ENCODE data around the gene B4GALNT1.
"Not testable (repeated sequence)": the region's sequence is repeated elsewhere in the genome, so short reads cannot be mapped to it uniquely, and the experiment has no call there.

Gene B4GALNT1

DNA sequence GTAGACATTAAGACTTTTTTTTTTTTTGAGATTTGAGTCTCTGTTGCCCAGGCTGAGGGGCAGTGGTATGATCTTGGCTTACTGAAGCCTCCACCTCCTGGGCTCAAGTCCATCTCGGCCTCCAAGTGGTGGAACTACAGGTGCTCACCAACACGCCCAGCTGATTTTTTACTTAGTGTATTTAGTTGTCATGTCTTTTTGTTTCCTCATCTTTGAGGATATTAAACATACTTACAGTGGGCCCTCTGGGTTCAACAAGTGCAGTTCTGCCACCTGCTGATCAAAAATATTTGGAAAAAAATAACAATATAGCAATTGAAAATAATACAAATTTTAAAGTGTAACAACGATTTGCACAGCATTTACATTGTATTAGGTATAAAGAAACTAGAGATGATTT, 4.4 kb upstream of the B4GALNT1 start:
- no peak for DNase-seq (ENCODE audit: low read depth)

DNA sequence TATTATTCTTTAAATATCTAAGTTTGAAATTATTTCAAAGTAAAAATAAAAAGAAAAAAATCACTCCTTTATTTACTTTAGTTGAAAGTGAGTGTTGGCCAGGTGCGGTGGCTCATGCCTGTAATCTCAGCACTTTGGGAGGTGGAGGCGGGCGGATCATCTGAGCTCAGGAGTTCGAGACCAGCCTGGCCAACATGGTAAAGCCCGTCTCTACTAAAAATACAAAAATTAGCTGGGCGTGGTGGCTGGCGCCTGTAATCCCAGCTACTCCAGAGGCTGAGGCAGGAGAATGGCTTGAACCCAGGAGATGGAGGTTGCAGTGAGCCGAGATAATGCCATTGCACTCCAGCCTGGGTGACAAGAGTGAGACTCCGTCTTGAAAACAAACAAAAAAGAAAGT, 3.7 kb upstream of the B4GALNT1 start:
- not testable (repeated sequence) for DNase-seq (ENCODE audit: low read depth)

DNA sequence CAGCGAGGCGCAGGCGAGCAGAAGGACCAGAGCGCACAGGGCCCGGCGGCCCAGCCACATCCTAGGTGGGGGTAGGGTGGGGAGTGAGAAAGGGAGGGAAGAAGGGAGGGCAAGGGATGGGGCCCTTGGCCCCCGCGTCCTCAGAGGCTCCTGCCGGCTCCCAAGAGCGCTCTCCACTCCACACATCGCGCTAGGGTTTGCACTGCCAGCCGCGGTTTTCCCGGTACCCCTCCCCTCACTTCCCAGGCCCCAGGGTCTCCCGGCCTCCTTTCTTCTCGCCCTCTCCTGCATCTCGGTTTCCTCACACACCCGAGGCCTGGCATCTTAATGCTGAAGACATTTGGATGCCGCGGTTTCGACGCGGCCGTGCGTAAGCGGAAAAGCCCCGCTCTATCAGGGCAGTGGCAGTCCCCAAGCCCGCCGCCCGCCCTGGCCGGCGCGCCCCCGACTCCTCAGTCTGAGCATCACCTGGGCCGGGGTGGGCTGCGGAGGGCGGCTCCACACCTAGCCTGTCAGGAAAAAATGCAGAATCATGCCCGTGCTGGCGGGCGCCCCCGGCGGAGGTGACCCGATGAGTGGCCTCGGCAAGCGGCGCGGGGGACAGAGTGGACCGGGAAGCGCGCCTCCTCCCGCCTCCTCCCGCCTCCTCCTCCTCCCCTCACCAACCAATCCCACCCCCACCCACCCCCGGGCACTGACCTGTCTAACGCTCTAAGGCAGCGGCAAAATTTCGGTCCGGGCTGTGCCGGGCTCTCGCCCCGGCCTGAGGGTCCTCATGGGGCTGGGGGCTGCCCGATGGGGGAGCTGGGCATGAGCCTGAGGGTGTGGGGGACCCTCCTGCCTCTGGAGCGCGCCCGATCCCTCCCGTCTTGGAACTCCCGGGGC, 686 bp downstream of the B4GALNT1 start:
- no peak for DNase-seq (ENCODE audit: low read depth)

DNA sequence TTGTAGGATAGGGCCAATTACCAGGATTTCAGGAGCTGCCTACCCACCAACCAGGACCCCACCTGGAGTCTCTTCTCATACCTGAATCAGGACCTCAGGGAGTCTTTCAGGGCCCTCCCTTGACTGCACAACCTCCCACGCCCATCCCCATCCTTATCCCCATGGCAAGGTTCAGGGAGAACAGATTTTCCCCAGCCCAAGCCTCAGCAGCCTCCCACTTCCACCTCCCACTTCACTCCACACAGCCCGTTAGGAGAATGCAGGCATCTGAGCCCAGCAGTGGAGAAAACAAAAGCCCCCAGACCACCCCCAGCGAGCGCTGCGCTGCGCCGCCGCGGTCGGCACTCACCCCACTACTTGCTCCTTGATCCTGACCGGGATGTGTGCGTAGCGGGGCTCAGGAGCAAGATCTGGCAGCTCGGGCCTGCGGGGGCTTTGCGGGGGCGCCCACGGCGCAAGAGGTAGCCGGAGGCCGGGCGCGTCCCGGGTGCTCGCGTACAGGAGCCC, 1.4 kb downstream of the B4GALNT1 start:
- no peak for DNase-seq (ENCODE audit: low read depth)

DNA sequence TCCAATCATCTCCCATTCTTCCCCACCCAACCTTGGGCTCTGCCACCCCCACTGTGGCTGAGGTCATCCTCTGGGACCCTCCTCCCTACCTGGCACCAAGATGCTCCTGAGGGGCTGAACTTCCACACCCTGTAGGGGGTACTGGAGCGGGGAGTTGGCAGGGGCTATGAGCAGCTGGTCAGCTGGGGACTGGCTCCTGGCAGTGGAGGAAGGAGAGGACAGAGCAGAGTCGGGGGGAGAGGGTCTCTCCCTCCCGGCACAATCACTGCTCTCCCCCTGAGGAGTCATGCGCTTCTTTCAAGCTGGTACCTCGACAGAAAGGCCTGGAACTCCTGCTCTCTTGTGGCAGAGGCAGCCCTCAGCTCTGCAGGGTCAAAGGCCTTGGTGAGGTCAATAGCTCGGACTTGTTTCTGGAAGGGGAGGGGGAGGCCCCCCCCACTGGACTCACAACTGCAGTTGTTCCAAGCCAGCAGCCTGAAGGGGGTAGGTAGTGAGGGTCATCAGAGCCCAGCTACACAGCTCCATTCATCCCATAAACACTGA, 2.0 kb downstream of the B4GALNT1 start:
- DNase-seq (ENCODE audit: low read depth), result no peak

DNA sequence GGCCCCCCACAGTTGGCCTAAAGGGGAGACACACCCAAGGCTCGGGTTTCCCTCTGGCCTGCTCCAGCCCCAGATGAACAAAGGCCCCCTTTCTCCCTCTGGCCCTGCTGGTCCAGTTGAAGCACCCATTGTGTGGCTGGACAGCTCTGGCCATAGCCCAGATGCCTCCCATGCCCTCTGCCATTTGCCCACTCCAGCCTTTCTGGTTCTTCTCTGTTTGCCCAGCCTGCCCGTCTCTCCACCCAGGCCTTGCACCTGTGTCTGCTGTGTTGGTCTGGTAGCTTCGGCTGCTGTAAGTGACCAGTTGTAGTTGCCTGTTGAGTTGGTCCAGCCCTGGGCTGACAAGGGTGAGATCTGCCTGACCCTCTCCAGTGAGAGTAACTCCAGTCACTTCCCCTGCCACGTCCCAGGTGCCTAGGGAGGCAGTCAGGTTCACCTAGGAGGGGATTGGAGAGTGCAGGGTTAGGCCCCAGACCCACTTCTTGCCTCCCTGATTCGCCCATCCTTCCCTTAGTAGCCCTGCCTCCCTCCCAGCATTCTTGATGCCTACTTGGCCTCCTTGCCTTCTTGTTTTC, 3.0 kb downstream of the B4GALNT1 start:
- DNase-seq (ENCODE audit: low read depth), result no peak

DNA sequence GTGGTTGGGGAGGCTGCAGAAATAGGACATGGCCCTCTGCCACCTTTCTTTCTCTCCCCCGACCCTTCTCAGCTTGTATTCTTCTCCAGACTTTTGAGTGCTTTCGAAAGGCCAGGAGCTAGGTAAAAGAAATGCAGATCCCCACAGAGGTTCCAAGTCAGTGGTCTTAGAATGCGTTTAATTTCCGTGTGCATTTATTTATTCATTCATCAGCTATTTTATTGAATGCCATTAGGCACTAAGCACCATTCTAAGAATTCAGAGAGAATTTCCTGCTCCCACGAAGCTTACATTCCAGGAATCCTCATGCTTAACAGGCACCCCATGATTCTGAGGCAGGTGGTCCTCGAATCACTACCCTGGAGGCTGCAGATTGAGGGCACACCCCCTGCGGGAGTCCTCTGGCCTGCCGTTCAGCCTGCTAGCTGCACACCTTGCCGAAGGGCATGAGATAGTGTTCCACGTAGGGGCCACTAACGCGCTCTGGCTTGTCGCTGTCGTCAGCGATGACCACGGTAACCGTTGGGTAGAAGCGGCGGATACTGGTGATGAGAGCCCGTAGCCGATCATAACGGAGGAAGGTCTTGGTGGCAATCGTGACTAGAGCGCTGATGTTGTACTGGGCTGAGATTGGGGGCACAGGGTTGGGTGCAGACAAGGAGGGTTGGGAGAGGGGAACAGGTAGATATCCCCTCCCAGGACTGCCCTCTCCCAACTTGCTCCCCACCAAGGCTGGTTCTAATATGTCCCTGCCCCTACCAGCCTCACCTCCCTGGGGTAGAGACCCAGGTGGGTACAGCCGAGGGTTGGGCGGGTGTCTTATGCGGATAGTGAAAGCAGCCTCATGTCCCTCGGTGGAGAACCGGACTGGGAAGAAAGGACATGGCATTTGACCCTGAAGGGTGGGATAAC, 4.5 kb downstream of the B4GALNT1 start:
- no peak for DNase-seq (ENCODE audit: low read depth)

DNA sequence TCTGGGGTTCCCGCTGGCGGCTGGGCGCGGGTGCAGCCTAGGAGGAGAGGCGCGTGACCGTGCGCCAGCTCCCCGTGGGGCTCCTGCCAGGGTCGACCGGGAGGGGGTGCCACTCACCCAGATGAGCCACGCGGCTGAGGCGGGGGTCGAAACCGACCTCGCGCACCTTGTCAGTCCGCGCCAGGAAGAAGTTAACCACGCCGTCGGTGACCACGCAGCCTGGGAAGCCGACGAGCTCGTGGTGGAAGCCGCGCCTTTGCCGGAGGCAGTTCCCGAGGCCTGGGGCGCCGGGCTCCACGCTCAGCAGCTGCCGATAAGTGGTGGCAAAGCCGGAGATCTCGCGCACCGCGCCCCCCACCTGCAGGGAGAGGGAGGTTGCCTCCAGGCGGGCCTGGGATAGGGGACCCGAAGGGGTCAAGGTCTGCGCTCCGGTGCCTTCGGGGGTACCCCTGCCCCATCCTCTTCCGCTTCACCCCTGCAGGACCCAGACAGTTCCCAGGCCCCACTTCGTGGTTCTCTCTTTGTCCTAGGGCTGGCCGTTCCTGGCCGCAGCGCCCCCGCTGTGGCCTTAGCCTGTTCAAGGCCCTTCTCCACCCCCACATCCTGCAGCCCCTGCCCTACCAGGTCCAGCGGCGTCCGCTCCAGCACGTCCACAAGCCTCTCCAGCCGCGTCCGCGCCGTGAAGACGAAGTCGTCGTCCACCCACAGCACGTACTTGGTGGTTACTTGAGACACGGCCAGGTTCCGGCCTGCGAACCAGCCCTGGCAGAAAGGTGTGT, 5.3 kb downstream of the B4GALNT1 start:
- DNase-seq (ENCODE audit: low read depth), result no peak

DNA sequence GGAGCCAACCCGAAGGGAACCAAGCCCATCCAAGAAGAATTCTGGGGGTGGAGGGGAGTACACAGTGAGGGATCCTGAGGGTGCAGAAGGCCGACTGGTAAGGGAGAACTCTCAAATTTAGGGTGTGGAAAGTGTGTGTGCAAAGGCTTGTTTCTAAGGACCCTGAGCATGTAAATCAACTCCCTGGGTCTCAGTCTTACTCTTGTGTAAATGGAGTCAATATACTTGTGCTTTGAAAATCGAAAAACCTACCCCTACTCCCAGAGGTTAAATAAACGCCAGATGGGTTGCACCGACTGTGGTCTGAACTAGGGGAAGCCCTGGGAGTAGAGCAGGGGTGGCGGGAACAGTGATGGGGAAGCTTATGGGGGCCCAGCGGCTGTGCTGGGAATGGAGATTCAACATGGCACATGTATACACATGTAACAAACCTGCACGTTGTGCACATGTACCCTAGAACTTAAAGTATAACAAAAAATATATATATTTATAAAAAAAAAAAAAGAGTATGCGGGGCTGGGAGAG, 6.0 kb downstream of the B4GALNT1 start:
- no peak for DNase-seq (ENCODE audit: low read depth)

DNA sequence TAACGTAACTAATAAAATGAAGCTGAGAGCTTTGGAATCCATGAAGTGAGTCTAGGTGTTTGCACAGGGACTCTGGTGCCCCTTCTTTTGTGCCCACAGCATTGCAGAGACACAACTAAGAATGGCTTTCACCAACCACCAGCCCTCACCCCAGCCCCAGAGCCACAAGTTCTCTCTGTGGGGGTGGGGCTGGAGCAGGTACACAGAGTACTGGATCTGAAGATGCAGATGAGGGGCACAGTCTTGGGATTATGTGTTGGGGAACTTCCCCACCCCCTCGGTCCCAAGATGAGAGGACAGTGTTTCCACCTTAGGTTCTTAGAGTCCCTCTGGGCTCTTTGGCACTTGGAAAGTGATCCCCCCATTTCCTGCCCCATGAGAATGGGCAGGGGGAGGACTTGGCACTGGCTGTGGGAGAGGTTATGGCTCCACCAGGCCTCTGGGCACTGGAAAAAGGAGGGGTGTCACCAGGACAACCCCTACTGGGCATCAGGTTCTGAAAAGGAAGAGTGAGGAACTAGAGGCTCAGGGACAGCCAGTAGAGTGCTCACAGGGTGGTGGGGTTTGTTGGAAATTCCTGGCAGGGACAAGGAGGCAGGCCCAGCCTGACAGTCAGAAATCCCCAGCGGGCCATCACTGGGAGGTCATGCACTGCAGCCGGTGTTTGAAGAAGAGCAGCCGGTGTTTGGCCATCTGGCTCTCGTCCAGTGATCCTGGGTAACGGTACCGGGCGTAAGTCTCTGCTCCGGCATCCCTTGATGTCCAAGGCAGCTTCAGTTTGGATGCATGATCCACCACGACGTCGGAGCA, 6.7 kb downstream of the B4GALNT1 start:
- no peak for DNase-seq (ENCODE audit: low read depth)

DNA sequence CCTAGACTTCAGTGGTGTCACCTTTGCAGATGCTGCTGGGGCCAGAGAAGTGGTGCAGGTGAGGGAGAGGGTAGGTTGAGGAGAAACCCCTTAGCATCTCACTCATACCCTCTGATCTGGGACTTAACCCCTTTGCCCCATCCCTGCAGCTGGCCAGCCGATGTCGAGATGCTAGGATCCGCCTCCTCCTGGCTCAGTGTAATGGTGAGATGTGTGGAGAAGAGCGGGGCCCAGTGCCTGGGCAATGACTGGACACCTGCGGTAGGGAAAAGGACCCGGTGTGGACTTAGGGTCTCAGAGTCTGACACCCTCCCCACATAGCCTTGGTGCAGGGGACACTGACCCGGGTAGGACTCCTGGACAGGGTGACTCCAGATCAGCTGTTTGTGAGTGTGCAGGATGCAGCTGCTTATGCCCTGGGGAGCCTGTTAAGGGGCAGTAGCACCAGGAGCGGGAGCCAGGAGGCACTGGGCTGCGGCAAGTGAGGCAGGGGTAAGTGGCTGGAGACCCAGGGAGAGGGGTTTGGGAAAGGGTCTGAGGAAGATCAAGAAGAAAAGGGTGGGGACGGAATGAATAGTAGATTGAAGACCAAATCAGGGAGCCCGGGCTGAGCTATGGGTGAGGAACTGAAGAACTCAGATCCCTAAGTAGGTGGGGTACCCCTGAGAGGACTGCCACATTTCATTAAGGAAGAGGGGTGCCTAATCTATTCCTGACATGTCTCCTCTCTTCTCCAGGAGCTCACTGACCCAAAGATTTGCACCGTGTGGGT, 7.6 kb downstream of the B4GALNT1 start:
- no peak for DNase-seq (ENCODE audit: low read depth)

DNA sequence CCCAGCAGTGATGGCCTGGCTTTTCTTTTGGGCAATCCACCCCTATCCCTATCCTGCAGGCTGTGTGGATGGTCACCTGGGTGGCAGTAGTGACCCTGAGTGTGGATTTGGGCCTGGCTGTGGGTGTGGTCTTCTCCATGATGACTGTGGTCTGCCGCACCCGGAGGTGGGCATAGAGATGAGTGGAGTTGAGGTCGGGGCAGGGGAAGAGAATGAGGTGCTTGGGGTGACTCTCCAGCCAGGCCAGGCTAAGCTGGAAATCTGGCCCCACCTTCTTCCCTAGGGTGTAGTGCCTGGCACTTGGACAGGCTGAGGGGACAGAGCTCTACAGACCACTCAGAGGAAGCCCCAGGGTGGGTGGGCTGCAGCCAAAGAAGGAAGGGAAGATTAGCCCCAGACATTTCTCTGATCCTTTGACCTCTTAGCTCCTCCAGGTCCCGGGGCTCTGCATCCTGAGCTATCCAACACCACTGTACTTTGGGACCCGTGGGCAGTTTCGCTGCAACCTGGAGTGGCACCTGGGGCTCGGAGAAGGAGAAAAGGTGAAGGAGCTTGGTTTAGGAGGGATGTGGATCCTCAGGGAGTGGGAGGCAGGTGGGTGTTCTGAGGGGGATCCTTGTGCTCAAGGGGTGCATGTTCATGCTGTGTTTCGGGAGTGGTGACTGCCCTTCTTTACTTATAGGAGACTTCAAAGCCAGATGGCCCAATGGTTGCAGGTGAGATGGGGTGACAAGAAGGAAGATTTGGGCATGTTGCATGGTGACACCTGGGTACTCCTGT, 8.4 kb downstream of the B4GALNT1 start:
- DNase-seq (ENCODE audit: low read depth), result no peak

DNA sequence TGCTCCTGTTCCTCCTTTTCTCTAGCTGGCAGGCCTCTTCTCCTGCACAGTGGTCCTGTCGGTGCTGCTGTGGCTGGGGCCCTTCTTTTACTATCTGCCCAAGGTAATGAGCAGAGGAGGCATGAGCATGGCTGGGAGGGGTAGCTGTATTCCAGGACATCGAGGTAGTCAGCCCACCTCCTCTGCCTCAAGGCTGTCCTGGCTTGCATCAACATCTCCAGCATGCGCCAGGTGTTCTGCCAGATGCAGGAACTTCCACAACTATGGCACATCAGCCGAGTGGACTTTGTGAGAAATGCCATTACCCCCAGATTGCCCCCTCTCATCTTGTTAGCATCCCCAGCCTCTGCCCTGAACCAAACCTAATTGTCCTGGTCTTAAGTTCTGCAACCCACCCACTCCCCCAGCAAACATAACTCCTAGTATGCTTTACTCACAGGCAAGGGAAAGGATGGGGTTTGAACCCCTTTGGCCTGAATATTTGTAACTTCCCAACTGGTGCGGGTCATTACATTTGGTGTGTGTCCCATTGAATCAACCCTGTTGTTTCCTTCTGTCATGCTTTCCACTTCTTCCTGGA, 9.1 kb downstream of the B4GALNT1 start:
- no peak for DNase-seq (ENCODE audit: low read depth)

DNA sequence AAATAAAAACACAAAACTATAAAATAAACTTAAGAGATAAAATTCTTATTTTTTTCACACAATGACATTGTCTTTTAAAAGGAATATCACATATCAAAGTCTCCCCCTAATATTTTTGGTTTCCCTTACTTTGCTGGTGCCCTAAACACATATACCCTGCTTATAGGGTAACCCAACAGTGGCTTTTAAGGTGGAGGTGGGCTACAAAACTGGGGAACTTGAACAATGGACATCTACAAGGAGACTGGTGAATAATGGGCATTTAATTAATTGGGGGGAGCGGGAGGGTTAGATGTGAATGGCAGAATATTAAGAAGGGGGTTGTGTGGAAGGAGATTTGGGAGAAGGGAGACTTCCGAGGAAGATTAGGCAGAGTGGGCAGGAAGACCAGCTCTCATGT, 9.6 kb downstream of the B4GALNT1 start:
- no peak for DNase-seq (ENCODE audit: low read depth)

DNA sequence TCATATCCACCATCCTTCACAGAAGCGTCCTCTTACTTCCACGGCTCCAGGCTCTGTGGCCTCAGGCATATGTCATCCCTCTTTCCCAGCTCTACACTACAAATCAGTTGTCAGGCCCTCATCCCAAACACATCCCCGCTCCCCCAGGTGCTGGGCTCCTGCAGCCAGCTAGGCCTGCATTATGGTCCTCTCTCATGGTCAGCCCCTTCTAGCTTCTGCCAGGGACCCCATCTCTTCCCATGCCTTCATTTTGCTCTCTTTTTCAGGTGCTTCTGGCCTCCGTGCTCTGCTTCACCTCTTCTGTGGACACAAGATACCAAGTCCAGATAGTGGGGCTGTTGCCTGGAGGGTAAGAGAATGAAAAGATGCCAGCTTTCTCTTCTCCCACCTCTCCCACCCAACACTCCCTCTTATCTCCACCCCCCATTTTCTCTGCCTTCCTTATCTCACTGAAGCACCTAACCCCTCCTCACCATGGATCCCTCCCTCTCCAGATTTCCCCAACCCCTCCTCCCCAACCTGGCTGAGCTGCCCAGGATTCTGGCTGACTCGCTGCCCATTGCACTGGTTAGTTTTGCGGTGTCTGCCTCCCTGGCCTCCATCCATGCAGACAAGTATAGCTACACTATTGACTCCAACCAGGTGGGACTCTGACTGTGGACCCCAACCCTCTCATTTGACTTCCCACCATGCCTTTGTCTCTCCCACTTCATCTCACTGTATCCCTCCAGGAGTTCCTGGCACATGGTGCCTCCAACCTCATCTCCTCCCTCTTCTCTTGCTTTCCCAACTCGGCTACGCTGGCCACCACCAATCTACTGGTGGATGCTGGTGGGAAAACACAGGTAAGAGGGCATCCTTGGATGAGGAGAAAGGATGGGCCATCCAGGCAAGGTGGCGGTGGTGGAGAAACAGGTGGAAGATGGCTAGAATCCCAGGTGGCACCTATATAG, 10.4 kb downstream of the B4GALNT1 start:
- DNase-seq (ENCODE audit: low read depth), result no peak

DNA sequence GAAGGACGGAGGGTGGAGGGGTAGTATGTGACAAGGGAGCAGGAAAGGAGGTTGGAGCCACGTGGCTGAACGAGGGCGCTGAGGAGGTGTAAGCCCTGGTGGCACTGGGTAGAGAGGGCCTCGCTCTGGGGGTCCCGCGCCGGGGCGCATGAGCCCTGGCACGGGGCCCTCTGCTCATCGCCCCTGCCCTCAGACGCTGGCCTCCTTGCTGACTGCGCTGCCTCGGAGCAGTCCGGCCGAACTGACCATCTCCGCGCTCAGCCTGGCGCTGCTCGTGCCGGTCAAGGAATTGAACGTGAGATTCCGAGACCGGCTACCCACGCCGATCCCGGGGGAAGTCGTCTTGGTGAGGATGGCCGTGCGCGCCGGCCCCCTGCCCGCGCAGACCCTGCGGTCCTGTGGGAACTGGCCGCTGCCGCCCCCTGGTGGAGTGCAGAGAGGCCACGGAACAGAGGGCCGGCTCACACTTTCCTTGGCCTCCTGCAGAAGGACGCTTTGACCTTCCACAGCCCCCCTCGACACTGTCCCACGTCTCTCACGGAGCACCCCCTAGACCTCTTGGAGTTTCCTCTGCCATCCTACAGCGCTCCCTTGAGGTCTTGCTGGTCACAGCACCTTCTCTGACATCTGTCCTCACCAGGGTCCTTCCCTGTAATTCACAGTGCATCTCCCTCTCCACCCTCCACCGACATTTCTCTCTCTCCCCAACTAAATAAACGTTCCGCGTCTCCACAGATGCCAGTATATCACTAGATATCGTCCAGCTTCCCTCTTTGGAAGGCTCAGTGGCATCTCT, 11.3 kb downstream of the B4GALNT1 start:
- DNase-seq (ENCODE audit: low read depth), result peak; percentile 36

Measured in stimulated activated CD8-positive, alpha-beta memory T cell treated with anti-CD3 and anti-CD28 coated beads, Interleukin-12 subunit alpha, Interleukin-12 subunit beta, amount 100 ng/mL, for 4 hours (primary cell).